Activated CD4-positive, alpha-beta T cell treated with anti-CD3 and anti-CD28 coated beads, Interleukin-2, amount 50 U/mL, for 48 hours (primary cell): ENCODE results near the gene AGAP2.
A peak's percentile ranks its signal among the peaks of the same experiment; 100 is the strongest.

Source experiments
- DNase-seq, 2 experiments: peaks; one replicate each; pipeline ENCODE4 v3.0.0-alpha.2; 2020

Gene AGAP2

GRCh38 chr12:57767305-57767698 lies 28.8 kb upstream of the AGAP2 start:
- DNase-seq: no peak

DNA sequence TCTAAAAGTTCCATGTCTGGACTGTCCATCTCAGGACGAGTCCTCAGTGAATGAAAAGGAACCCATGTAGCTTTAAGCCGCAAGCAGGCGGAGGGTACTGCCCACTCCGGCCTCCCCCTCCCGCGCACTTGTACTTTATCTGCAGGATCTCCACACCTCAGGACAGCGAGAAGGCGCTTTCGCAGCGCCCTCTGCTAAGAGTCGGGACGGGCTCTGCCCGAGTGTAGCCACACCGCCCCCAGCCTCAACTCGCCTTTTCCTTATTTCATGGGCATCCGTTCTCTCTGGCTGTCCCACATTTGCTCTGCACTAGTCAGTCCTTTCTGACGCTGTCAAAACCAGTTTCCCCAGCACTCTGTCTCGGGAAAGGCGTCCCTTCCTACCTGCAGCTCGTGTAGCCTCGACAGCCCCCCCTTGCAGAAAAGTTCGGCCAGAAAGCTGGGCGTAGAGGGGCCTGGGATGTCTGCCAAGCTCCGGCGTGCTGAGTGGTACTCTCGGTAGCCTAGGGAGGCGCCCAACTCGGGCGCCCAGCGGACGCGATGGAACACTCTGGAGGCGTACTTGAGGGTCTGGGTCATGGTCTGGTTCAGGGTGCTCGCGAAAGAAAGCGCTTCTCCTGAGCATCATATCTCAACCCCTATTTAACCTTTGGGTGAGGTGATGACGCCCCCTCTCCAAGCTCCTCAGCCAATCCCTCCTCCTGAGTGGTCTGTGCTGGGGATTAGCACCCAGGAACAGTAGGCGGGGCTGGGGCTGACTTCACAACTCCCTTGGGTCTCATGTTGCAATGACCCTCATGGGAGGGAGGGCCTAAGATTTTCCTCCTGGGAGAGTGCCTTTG lies 28.1 kb upstream of the AGAP2 start, which contains the start of gene CYP27B1:
CYP27B1 (minus strand) TSS at position 615 of the 841 bp plus-strand sequence; CDS start at position 578, 37 bp downstream.
- peak; percentile 27 to 38 for DNase-seq

- DNase-seq: peak in 1 of 2 experiments; percentile 31
Measured at GRCh38 chr12:57765698-57766463, 27.3 kb upstream of the AGAP2 start.

- DNase-seq: peak; percentile 67 to 76
Measured at GRCh38 chr12:57765003-57765697, 26.6 kb upstream of the AGAP2 start.

- DNase-seq: peak; percentile 47 to 58
Measured at GRCh38 chr12:57764662-57765002, 26.1 kb upstream of the AGAP2 start.

- DNase-seq: no peak
Measured at GRCh38 chr12:57763881-57764661, 25.5 kb upstream of the AGAP2 start.

- no peak for DNase-seq
Measured at GRCh38 chr12:57762463-57762862, 23.9 kb upstream of the AGAP2 start.

DNA sequence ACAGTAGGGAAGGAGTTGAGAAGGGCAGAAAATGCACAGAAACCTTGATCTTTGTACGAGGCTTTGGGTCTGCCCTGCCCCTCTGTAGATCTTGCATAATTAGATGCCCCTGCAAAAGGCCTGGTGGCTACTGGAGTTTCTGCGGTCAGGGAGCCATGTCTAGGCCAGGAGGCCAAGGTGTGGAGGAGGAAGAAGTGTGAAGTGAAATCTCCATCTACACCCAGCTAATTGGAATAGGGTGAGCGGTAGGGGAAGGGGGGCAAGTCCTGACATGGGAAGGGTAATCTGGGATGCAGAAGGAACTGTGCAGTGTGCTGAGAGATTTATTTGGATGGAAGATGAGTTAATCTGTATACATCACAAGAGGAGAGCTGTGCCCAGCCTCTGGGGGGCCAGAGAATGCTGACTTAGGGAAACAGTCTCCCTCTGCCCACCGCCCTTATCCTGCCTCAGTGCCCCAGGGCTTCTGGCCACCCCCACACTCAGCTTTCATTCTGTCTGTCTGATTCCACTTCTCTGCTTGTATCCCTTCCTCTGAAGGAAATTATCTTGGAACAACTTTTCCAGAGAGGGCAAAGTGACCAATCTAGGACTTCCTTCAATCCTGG lies 23.0 kb upstream of the AGAP2 start:
- DNase-seq: no peak

- DNase-seq: no peak
Measured at GRCh38 chr12:57760347-57760982, 21.9 kb upstream of the AGAP2 start.

DNA sequence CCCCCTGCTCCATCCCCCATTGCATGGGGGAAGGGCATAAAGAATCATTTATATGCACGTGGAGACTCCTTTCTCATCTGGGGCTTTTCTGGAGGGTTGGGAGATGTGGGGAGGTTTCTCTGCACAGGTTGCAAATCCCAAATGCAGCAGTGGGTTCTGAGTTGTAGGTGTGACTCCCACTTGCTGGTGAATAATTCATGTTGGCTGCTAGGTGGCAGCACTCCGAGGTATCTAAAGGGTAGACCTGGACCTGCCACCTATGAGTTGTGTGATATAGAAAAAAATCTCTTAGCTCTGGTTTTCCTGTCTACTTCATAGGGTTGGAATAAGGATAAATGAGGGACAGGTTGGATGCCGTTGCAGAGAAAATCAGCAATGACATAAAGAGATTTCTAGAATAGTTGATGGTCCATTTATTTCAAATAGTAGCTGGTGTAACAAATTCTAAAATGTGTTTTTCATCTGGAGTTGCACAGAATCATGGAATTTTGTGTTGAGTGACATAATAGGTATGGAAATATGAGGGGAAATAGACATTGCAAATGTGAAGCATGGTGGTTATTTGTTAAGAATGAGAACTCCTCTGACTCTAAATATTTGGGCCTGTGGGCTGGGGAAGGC lies 20.9 kb upstream of the AGAP2 start:
- DNase-seq: peak; percentile 30 to 51

DNA sequence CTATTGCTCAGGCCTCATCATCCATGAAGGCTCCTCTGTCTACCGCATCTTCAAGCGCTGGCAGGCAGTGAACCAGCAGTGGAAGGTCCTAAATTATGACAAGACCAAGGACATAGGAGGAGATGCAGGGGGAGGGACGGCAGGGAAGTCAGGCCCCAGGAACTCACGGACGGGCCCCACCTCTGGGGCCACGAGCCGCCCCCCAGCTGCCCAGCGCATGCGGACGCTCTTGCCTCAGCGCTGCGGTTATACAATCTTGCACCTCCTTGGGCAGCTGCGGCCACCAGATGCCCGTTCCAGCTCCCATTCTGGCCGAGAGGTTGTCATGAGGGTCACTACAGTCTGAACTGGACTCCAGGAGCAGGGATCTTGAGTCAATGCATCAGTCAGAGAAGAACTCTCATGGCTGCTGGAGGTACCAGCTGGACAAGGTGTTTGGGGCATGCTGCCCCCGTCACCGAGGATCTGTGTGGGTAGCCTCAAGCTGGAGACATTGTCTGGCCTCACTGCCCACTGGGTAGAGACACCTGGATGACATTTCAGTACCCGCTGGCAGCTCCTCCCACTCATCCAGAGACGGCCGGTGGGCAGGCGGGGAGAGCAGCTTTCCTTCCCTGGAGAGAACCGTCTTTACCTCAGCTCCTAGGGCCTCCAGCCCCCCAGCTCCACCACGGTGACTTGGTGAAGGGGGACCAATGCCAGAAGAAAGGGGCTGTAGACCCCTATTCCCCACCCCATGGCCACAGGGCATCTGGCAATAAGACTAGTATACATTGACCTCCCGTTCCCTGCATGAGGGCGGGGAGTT lies 20.2 kb upstream of the AGAP2 start:
- no peak for DNase-seq

- no peak for DNase-seq
Measured at GRCh38 chr12:57757771-57758170, 19.2 kb upstream of the AGAP2 start.

DNA sequence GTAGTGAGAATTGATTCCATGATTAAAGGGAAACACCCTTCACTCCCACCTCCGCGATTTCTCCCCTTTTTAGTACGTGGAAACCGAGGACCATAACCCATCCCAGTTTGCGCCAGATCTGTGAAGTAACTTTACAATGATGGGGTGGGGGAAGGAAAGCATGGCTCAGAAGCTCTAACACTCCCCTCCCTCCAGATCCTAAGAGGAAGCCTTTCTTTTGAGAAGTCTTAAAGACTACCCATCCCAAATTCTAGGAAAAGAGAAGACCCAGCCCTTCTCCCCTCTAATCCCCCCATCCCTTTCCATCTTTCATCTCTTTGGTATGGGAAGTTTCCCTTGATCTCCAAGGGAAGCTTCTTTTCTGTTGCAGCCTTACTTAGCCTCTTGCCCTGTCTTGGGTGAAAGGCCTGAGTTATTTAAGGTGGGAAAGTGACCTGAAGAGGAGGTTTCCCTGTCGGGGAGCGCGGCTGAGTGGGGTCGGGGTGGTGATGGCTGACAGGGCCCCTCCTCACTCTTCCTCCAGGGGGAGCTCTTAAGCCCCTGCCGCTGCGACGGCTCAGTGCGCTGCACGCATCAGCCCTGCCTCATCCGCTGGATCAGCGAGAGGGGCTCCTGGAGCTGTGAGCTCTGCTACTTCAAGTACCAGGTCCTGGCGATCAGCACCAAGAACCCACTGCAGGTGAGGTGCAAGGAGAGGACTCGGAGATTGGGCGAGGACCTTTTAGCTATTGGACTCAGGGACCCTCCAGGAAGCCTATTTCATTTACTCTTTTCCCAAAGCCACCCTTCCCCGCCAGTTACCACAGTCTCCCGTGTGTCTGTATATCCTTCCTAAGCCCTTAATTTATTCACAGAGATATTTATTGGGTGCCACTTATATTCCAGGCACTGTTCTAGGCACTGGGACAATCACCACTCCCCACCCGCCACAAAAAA lies 18.1 kb upstream of the AGAP2 start:
- DNase-seq: peak; percentile 74 to 82

DNA sequence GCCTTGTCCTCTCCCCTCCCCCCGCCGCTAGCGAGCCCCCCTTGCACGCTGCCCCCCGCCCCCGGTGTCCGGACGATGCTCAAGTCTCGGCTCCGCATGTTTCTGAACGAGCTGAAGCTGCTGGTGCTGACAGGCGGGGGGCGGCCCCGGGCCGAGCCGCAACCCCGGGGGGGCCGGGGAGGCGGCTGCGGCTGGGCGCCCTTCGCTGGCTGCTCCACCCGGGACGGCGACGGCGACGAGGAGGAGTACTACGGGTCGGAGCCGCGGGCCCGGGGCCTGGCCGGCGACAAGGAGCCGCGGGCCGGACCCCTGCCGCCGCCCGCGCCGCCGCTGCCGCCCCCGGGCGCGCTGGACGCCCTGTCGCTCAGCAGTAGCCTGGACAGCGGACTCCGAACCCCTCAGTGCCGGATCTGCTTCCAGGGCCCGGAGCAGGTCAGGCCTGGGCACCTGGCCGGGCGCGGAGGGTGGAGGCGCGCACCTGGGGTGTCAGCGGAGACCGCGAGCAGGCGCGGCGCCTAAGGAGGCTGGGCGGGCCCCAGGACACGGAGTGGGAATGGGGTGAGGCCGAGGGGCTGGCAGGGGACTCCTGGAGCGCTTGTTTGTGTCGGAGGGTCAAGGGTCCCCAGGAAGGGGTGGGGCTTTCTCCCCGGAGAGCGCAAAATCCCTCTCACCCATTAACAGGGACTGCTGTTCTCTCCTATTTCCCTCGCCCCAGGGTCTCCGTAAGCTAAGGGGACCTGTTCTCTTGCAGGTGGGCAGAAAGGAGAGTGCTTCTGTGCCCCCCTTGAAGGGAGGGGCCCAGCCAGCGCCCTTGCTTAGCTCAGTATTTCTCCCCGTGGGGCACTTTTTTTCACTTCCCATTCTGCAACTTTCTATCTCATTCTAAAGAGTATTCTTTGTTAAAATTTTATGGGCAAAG lies 17.2 kb upstream of the AGAP2 start:
- DNase-seq: peak; percentile 25 to 41

DNA sequence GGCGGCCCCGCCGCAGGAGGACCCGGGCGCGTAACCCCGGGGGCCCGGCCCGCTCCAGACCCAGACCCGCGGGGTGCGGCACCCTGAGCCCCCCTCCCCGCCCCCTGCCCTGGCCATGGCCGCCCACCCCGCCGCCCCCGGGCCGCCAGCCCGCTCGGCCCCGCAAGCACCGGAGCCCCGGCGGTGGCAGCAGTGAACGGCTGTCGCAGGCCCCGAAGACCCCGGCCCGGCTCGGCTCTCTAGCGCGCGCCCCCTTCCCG lies 16.6 kb upstream of the AGAP2 start:
- no peak for DNase-seq

DNA sequence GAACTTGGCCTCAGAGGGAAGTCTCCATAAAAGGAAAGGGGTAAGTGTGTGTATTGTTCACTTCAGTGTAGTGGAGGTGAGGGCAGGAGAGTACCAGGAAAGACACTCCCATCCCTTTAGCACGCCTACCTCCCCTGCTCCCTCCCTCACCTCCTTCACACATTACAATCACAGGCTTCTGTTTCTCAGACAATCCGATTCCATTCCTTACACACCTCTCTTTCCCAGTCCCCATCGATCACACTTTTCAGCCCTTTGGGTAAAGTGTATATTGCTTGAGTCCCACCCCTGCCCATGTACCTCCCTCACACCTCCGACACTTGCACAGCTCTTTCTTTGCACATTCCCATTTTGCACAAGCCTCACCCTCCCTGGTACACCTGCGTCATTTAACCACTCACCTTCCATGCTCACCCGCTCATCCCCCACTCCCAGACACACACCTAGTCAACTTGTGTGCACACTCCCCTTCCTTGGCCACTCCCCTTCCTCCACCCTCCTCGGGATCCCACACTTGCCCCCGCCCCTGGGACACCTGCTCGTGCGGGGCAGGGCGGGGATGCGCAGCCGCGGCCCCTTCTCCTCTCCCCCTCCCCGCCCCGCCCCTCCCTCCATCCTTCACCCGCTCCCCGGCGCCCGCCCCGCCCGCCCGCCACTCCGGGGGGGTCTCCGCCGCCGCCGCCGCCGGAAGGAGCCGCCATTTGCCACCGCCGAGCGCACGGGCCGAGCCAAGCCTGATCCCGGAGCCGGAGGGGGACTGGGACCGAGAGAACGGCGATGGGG lies 16.1 kb upstream of the AGAP2 start, which contains the start of gene MARCHF9:
MARCHF9 (plus strand) TSS at position 693 of the 783 bp plus-strand sequence. CDS start 426 bp downstream, outside the sequence.
- DNase-seq: peak; percentile 88 to 93

DNA sequence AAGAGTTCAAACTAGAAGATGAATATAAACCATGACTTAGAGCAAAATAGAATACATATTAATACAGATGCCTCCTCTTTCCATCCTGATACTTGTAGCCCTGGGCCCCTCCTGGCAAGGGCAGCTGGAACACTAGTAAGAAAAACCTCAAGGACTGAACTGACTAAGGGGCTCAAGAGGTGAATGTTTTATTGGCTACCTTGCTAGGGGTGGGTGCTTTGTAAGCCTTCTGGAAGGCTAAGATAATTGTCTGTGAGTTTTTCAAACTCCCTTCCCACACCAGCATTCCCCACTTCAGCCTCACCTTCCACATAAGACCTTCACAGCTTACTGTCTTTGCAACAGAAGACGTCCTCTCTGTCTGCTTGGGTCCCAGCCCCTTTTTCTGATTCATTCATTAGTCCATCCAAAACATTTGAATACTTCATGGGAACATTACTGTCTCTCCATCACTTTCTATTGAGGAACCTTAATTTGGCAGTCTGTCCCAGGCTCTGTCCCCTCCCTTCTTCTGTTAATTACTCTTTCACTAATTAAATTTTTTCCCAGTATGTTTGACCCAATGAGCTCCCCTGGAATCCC lies 15.3 kb upstream of the AGAP2 start:
- DNase-seq: no peak
